Amniotic stem cell (primary cell): ENCODE data around the gene YPEL5.

Experiments
- DNase-seq: peaks from one replicate; lab custom pipeline; 2025; lab: John Stamatoyannopoulos, UW

The YPEL5 gene

DNA sequence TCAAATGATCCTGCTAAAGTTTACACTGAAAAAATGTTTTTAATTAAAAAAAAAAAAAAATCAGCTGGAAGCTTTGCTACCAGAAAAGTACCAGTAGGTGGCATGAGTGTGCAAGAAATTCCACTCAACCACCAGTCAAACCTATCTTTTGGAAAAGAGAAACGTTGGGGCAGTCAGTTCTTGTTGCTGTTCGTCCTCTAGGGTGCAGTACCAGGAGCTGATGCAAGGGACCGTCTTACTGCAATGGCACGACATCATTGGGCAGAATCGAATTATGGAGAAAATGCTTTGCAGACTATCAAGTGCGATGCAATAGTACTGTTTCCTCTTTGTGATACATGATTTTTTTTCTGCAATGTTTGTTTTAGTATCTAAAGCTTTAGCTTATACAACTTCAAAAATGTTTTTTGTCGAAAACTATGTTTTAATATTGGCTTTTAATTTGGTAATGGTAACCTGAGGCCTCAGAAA lies 18.3 kb downstream of the YPEL5 start:
- DNase-seq = peak; percentile 89

DNA sequence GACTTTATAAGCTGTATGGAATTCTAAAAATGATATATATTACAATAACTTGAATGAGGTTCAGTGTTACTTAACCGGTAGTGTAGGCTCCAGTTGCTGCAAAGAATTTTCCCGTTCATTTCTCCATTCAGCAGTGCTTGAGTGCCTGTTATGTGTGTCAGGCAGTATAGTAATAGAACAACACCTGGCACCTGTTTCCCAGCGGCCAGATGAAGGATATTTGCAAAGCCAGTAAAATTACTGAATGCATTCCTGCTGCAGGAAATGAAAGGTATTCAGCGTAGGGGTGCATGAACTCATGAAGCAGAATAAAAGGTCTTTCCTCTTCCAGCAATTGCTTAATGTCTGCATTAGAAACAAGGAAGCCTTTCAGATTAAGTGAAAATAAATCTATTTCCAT lies 18.8 kb downstream of the YPEL5 start:
- no peak for DNase-seq

DNA sequence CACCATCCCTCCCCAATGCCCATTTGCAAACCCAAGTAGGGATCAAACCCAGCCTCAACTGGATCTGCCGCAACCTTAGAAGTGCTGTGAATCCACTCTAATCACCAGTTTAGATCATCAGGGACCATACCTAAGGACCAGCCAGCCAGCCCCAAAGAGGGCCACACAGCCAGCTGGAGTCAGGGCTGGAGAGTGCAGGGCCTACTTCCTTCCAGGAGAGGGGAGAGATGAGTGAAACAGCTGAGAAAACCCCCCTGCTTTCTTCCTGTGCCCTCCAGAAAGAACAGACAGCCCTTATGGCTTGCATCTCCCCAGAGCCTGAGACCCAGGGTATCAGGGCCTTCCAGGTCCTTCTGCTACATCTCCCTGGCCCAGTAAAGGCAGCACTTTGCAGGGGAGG lies 25.8 kb downstream of the YPEL5 start:
- no peak for DNase-seq

DNA sequence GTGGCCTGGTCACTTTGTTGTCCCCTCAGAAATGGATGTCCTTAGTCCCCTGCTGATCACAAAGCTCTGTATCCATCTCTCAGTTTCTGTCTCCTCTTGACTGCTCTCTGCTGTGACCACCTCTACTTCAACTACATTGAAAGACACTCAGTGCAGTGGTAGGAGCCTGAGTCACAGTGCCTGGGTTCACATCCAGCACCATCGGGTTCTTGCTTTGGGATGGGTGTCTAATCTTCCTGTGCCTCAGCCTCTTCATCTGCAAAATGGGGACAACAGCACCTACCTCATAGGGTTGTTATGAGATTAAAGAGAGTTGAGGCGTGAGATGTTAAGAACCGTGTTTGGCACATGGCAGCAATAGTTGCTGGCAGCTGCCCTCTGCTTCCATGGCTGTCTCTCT lies 30.6 kb downstream of the YPEL5 start:
- no peak for DNase-seq

DNA sequence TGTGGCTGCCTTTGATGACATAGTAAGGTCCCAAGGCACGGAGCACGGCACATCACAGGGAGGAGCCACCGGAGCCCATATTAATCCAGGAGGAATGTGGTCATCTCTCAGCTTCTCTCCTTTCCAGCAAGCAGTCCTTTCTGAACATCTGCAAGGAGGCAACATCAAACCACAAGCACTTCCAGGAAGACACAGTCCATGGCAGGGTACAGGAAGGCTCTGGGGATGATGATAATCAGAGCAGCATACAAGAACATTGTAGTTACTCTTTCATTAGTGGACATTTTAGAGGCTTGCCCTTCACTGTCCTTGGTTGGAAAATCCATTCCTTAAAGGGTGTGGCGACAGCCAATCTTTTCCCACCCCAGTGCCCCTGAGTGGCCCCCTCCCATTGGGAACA lies 31.1 kb downstream of the YPEL5 start:
- DNase-seq = no peak

DNA sequence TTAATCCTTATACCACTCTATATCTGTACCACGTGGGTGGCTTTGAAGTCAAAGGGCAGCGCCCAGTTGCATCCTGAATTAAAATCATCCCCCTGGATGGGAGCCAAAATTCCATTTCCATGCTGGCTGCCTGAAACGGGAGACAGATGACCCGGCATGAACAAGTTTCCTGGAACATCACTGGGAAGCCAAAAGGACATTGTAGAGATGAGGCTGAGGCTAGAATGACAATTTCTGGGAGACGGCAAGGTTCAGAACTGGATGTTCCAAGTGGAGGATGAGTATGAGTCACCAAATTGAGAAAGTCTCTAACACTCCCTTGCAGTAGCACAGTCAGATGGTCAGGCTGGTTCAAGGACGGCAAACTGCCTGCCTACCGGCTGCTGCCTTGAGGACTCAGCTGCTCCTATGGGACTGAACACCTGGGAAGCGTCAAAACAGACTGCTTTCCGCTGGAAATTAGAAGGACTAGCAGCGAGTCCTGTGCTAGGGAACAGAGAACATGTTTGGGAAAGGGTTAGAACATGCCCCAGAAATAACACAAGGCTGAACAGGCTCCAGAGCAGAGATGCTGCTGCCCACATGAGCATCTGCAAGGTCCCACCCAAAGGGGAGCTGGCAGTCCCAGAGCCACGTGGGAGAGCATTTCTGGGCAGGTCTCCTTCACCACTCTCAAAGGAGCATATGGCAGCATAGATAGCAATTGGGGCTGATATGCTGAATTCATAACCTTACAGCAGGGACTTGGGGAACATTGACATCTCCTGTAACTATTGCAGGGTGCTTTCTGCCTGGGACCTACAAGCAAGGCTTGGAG lies 32.0 kb downstream of the YPEL5 start:
- no peak for DNase-seq

DNA sequence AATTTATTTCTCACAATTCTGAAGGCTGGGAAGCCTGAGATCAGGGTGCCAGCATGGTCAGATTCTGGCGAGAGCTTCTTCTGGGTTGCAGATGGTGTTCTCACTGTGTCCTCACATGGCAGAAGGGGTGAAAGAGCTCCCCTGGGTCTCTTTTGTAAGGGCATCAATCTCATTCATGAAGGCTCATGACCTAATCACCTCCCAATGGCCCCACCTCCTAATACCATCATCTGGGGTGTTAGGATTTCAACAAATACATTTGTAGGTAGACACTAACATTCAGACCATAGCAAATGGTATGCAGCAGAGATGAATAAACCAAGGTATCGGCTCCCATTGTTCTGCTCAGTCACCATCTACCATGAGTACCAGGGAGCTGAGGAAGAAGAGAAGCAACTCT lies 32.7 kb downstream of the YPEL5 start:
- no peak for DNase-seq

DNA sequence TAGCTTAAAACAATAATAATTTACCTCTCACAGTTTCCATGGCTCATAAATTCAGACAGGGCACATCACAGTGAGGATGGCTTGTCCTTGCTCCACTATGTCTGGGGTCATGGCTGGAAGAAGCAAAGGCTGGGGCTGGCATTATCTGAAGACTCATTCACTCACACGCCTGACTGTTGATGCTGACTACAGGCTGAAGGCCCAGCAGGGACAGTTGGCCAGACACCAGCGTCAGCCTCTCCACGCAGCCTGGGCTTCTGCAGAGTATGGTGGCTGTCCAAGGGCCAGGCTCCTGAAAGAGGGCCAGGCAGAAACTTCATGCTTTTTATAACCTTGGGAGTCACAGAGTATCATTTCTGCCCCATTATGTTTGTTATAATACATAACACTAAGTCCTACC lies 33.4 kb downstream of the YPEL5 start:
- DNase-seq = no peak

DNA sequence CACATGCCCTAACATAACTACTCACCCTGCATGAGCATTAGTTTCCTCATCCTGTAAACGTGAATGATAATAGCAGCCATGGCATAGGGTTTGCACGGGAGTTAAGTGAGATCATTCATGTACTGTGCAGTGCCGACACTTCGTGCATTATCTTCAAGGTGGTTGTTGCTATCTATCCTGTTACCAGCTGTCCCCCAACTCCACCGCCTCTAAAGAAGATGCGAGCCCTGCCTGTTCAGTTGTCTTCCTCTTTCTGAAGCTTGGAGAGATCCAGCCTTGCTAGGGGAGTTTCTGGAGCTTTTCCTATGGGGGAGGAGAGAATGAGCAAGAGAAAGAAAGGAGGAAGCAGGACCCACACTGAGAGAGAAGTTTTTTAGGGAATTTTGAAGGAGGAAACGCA lies 34.4 kb downstream of the YPEL5 start:
- no peak for DNase-seq

DNA sequence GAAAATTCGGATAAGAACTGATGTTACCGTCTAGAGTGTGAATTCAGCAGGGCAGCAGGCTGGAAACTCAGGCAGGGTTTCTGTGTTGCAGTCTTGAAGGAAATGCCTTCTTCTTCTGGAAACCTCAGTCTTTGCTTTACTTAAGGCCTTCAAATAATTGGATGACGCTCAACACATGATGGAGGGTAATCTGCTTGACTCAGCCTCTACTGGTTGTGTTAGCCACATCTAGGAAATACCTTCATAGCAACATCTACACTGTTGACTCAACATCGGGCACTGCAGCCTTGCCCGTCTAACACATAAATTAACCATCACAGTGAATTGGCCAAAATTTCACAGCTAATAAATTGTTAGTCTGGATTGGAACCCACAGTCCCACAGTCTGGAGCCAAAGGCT lies 37.2 kb downstream of the YPEL5 start:
- DNase-seq = no peak

DNA sequence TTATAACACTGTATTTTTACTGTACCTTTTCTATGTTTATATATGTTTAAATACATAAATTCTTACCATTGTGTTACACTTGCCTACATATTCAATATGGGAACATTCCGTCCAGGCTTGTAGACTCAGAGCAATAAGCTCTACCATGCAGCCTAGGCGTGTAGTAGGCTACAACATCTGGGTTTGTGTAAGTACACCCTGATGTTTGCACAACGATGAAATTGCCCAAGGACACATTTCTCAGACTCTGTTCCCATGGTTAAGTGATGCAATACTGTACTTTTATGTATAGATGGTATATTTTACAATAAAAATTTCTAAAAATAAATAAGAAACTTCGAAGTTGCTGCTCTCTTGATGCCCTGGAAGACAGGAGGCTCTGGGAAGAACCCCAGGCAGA lies 38.4 kb downstream of the YPEL5 start:
- DNase-seq = no peak

DNA sequence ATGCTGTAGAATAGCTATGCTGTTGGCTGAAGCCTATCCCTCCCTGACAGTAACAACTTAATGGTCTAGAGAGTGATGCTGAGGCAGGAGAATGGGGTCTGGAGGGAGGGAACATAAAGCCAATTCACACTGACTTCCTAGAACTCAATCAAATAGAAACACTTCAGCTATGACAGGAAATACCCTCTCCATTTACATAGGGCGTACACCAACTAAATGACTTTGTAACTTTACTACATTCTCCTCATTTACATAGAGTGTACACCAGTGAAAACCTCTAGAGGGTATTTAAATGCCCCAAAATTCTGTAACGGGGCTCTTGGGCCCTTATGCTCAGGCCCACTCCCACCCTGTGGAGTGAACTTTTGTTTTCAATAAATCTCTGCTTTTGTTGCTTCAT lies 41.5 kb downstream of the YPEL5 start:
- DNase-seq = no peak

DNA sequence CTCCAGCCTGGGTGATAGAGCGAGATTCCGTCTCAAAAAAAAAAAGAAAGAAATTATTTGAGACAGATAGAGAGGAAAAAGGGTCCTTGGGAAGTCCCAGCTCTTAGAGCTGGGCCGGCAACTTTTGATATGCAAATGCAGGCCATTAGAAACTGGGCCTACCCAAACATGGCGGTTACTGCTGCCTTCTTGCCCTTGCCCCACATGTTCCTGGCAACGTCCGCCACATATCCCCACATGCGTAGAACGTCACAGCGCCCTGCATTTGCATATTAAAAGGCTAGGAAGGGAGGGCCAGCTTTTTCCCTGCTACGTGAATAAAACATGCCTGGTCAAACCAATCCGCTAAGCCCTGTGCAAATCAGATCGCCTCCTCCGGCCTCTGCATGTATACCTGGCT lies 43.8 kb downstream of the YPEL5 start:
- DNase-seq = no peak

DNA sequence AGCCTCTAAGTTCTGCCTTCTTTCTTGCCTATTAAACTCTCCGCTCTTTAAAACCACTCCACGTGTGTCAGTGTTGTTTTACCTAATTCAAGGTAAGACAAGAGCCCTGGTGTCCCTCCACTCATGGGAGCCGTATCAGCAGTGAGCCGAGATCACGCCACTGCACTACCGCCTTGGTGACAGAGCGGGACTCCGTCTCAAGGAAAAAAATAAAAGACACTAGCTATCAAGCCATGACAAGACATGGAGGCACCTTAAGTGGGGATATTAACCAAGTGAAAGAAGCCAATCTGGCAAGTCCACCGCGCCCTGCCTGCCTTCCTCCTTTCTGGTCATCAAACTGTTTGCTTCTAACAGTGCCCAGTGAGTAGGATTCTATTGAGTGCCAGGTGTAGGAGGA lies 44.3 kb downstream of the YPEL5 start:
- DNase-seq = no peak

DNA sequence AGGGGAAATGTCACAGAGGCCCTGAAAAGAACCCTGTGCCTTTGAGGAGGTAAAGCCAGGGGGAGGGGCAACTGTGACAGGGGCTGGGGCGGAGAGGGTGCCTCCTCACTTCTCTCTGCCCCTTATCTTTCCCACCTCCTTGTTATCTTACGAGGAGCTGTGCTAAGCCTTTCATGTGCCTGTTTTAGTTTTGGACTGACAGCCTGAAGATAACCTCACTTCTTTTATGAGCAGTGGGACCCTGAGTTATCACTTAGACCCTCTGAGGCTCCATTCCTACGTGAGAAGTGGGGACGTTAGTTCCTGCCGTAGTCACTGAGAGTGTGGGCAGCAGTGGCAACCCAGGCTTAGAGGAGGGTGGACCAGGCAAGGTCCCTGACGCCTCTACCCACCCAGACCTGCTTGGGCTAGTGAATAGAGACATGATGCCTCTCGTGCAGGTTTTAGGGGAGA lies 45.0 kb downstream of the YPEL5 start:
- no peak for DNase-seq

DNA sequence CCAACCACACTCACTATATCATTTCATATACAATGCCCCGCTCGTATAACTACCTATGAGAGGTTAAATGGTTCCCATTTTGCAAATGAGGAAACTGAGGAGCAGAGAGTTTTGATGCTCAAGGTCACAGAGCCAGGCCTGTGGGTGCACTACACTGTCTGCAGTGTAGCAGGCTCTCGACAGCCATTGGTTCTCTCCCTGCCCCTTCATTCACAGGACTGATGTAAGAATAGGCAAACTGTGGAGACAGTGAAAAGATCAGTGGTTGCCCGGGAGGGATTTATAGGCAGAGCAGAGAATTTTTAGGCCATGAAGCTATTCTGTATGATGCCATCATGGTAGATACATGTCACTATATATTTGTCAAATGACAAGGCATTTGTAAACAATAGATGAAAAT lies 45.5 kb downstream of the YPEL5 start:
- no peak for DNase-seq

DNA sequence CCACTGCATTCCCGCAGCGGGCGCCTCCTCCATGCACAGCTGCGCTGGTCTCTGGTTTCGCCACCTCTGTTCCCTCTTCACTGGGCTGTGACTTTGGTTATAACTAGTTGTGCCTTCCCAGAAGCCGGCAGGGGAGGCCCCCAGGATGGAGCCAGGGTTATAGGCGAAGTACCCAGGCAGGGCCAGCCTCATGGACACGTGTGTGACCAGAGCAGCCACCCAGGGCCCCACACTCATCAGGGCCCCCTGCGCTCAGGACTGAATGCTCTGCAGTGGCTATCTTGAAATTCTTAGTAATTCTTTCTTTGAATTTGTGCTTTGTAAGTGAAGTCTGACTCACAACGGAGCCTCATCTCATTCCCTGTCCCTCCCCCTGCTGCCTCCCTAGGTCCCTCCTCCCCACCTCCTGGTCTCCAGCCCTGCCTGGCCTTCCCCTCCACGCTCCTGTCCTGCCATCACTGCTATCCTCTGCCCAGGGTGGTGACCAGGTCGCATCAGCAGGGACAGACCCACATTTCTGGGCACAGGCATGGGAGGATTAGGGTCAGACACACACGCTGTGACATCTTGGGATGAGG lies 46.4 kb downstream of the YPEL5 start:
- no peak for DNase-seq

DNA sequence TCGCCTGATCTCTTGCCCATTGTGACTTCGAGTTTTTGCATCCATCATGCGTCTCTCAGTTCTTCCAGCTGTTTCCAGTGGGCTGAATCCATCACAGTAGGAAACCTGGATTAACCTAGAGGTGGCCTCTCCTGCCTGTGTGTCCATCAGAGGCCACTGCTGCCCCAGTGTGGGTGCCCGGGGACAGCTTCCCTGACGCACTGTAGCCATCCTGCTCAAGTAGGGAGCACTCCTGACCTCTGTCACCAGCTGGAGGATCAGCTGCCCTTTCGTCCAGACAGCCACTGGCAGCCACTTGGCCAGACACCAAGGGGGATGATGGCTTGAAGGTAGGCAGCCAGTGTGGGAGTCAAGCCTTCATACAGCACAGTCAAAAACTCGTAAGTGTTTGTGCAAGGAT lies 47.6 kb downstream of the YPEL5 start:
- no peak for DNase-seq

DNA sequence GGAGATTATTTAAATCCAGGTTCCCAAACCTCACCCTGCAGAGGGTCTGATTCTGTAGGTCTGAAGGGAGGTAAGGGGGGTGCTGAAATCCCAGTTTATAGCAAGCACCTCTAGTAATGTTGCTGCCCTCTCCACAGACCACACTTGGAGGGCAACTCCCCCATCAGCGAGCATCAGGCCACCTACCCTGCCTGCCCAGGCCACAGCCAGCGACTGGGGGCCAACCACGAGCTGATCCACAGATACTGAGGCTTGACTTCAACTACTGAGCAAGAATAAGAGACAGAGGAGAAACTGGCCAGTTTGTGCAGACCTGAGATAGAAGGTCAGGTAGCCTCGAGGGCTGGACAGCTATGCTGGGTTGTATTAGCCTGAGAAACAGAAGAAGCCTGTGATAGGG lies 48.2 kb downstream of the YPEL5 start:
- DNase-seq = no peak

DNA sequence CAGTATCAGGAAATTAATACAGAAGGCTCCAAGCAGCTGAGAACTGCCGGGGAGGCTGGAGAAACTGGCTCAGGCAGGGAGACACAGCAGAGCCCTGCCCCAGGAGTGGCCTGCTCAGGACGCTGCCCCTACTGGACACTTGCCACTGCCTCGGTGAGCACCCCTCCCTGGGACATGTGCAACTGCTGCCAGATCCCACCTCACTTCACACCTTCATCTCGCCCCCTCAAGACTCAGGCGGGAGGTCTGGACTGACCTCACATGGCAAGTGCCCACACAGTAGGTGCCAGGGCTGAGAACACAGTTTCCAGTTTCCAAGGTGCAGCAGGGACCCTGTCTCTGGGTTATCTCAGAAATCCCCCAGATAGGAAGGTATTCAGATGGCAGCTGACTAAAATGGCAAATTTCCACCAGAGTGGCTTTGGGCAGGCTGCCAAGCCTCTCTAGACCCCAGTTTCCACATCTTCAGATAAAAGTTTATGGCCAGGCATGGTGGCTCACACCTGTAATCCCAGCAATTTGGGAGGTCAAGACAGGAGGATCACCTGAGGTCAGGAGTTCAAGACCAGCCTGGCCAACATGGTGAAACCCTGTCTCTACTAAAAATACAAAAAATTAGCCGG lies 50.9 kb downstream of the YPEL5 start:
- DNase-seq = no peak

DNA sequence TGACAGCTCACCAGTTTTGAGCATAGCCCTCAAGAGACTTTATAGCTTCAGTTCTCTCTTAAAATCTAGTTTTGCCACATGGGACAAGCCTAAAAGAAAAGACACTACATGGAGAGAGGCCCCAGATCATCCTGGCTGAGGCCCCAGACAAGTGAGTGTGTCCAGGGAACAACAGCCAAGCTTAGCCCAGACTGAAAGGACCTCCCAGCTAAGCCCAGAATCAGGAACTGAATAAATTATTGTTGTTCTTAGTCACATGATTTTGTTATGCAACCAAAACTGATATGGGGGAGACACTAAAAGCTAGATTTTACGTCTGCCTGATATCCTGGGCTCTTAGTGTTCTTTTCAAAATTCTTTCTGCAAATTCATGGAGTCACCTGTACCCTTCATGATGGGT lies 55.2 kb downstream of the YPEL5 start:
- no peak for DNase-seq

DNA sequence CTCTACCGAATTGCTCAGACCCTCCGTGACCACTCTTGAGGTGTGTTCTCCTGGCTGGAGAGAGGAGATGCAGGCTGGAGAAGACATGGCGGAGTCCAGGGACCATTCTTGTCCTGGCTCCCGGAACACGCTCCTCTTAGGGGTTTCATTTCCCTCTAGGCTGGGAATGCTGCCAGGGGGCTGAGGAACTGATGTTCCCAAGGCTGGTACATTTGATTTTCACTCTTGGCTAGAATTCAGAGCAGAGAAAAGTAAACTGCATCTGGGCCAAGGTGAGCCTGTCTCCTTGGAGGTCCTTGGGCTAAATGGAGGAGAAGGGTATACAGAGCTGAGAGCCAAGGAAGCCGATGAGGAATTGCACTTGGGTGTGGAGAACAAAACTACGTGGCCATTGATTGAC lies 56.3 kb downstream of the YPEL5 start:
- no peak for DNase-seq

DNA sequence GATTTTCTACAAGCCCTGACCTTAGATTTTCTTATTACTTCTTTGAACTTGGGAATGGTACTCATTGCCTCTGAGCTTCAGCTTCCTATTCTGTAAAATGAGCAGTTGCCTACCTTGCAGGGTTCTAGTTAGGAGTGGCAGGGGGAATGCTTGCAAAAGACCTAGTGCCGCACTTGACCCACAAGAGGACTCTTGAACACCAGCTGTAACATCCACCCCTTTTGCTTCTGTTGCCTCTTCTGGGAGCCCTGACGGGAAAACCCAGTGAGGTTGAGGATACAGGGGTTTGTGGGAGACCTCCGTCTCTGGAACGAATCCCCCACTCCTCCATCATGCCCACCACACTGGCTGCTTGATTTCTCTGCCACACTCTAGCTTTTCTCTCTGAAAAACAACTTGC lies 57.5 kb downstream of the YPEL5 start:
- no peak for DNase-seq
